Endometrium (tissue), 2 donors: ENCODE measurements around the gene STAG2.

Source experiments
- FAIRE-seq: peaks from 2 replicates; lab custom pipeline; 2012; peaks lifted over from hg19 to GRCh38; lab: Jason Lieb, UNC
- donor health status: control.
- donor health status: control.

STAG2 gene

DNA sequence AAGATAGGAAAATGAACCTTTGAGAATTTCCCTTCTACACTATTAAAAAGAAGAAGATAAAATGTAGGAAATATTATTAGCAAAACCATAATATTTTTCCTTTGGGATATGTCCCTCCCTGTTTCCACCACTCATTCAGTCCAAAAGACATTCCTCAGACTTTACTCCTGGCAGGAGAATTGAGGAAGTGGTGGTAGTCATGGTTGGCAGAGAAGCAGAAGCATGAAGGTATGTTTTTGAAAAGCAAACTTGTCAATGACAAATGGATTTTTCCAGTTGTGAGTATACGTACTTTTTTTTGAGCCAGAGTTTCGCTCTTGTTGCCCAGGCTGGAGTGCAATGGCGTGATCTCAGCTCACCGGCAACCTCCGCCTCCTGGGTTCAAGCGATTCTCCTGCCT is 13.7 kb downstream of the STAG2 start:
- no peak for FAIRE-seq

GRCh38 chrX:123976706-123977316 is 15.3 kb downstream of the STAG2 start:
- no peak for FAIRE-seq

DNA sequence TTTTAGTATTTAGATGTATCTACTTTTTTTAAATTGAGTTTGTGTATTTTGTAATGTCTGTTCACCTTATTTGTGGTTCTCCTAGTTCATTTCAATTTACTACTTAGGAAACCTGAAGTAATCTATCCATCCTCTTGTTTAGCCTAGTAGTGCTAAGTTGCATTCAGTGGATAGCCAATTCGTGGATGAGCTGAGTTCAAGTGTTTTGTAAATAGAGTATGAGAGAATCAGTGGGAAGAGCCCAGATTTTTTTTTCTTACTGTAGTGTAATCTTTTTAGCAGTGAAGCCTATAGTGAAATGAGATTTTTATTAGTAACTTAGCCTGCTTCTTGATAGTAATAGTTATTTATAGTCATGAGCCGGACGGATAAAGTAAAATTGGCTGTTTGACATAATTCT is 21.7 kb downstream of the STAG2 start:
- FAIRE-seq = no peak

DNA sequence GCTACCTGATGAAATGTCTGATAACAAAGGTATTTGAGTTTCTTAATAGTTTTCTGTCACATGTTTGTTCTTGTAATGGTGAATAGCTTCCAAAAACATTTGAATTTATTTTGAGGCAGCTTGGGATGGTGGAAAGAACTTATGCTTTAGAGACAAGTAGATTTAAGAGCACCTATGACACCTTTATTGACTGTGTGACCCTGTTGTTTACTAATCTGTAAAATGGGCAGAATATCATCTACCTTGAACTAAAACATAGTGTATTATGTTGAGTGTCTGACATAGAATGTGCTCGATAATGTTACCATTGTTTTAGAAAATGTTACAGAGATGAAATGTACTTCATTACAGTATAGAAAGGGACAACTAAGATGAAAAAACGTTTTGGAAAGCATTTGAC is 24.9 kb downstream of the STAG2 start:
- no peak for FAIRE-seq

DNA sequence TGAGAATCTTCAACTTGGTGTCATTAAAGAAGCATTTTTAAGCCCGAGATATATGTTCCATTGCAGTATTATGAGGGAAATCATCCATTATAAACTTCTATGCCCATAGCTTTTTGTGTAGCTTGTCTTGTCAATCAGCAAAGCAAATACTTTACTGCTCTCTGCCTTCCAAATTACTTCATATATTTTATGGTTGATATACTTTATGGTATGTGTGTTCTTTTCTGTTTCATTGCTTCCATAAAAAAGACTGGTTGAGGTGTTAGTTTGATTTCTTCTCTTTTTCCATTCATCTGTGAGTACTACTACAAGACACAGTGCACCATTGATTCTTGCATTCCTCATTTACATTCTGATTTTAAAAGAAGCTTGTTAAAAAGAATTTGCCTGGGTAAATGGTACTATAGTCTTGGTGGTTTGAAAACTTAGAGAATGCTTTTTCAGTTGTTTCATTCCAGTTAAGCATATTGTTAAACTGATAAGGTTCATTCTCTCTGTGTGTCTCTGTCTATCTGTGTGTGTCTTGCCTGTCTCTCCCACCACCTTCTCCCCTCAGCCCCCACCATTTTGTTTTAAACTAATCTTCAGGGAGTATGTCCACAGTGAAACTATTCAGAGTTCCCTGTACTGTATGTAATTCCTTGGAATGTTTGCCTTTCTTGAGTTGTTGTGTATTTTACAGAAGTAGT is 27.1 kb downstream of the STAG2 start:
- FAIRE-seq = no peak

GRCh38 chrX:123989235-123989634 is 27.7 kb downstream of the STAG2 start:
- FAIRE-seq = no peak

DNA sequence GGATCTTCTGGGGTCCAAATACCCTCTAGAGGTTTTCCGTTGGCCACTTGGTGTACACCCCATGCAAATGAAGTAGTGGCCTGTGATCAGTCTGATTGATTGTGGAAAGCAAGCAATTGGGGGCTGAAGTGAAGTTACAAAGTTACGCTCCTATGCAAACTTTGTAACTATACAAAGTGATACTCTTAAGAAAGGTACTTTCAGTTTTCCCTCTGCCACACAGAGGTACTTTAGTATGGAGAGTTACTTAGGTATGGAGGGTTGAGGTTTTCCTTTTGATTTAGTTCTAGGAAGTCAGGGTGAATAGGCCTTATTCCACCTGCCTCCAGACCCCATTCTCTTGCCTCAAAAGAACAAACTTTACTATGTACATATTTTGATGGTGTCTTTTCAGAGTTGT is 28.7 kb downstream of the STAG2 start:
- no peak for FAIRE-seq

DNA sequence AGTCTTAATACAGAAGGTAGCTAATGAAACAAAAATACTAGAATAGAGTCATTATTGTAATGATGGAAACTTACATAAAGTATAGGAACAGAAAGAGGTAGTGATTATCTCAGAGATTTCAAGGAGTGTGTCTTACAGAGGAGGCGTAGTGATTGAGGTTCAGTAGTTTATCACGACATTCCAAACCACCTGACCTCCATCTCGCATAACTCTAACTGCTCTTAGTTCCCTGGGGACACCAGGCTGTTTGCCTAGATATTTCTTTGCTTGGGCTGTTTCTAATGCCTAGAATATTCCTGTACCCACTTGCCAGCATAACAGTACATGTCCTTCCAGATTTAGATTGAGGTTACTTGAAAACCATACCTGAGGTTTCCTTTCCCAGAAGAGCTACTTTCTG is 29.1 kb downstream of the STAG2 start:
- FAIRE-seq = no peak

- FAIRE-seq = no peak
Measured at GRCh38 chrX:123993326-123993725, 31.8 kb downstream of the STAG2 start.

GRCh38 chrX:123993904-123994635 is 32.6 kb downstream of the STAG2 start:
- no peak for FAIRE-seq

DNA sequence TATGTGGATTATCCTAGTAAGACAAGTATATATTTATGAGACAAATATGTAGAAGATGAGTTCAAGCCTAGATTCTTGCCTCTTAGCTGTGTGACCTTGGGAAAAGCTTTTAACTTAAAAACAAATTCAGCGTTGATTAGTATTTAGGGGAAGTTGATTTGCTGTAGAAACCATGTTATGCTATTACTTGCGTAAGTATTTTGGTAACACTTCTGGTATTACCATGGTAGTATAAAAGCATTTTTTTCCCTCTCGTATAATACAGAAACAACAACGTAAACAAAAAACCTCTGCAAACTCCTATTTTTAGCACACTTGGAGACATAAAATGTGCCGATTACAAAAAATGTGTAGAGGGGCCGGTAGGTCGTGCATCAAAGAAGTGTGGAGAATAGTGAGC is 33.2 kb downstream of the STAG2 start:
- FAIRE-seq = no peak

DNA sequence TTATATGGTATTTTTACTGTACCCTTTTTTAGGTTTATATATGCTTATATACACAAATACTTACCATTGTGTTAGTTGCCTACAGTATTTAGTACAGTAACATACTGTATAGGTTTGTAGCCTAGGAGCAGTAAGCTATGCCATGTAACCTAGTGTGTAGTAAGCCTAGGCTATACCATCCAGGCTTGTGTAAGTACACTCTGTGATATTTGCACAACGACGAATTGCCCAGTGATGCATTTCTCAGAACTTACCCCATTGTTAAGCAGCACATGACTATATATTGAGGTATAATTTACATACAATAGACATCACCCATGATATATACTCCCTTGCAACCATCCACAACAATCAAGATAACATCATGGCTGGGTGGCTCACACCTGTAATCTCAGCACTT is 40.1 kb downstream of the STAG2 start:
- FAIRE-seq = no peak

GRCh38 chrX:124005228-124005627 is 43.7 kb downstream of the STAG2 start:
- FAIRE-seq = no peak

DNA sequence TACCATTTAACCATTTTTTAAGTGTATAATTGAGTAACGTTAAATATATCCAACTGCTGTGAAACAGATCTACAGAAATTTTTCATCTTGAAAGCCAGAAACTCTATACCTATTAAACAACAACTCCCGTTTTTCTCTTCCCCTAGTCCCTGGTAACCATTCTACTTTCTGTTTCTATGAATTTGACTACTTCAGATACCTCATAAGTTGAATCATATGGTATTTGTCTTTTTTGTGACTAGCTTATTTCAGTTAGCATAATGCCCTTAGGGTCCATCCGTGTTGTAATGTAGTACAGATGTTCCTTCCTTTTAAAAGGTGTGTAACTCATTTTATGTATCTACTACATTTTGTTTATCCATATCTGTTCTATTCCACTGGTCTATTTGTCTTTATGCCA is 48.7 kb downstream of the STAG2 start:
- no peak for FAIRE-seq

DNA sequence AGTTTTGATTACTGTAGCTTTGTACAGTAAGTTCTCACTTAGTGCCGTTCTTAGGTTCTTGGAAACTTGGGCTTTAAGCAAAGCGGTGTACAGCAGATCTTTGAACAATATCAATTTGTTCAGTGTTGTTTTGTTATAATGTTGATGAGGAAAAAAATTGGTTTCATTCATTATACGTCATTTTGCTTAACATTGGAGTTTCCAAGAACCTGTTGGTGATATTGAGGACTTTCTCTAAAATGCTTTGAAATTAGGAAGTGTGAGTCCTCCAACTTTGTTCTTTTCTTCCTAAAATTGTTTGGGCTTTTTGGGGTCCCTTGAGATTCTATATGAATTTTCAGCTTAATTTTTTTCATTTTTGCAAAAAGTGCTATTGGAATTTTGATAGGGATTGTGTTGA is 49.1 kb downstream of the STAG2 start:
- no peak for FAIRE-seq

- FAIRE-seq = no peak
Measured at GRCh38 chrX:124015721-124016120, 54.2 kb downstream of the STAG2 start.

- FAIRE-seq = no peak
Measured at GRCh38 chrX:124016825-124017224, 55.3 kb downstream of the STAG2 start.

DNA sequence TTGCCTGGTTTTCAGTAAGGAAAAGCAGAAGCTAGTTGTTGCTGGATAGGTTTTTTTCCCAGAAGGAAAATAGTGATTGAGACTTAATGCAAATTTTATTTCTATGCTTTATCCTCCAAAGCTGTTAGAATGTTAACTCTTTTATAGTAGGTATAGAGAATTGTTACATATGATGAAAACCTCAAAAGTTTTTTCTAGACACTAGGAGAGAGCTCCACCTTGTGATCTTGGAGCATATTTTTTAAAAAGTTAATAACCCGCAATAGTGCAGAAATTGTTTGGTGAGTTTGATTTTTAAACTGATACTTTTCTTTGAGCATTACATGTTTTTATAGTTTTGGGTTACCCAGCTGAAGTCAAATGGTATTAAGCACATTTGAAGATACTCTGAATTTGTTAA is 56.5 kb downstream of the STAG2 start:
- FAIRE-seq = no peak

DNA sequence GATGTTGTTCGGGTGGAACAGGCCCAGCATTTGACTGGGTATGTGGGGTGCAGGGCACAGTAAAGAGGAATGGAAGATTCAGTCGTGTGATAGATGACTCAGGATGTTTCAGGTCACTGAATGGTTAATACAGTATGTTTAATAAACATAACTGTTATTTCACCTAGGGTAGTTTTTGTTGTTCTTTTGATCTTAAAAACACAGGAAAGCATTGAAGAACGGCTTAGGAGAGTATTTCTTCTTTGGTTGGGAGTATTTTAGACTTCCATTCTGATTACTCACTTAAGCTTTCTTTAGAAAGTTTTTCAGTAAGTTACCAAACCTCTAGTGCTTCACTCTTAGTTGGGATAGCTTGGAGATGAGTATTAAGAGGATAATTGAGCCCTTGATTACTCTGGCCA is 62.3 kb downstream of the STAG2 start:
- no peak for FAIRE-seq

- no peak for FAIRE-seq
Measured at GRCh38 chrX:124026529-124026928, 65.0 kb downstream of the STAG2 start.

DNA sequence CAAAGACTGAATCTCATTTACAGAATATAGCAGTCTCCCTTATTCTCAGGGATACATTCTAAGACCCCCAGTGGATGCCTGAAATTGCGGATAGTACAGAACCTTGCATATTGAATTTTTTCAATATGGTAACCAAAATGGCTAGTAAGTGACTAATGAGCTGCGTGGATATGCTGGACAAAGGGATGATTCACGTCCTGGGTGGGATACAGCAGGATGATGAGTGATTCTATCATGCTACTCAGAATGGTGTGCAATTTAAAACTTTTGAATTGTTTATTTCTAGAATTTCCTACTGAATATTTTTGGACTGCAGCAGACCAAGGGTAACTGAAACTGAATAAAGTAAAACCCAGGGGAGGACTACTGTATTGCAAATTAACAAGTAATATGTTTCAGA is 66.7 kb downstream of the STAG2 start:
- no peak for FAIRE-seq

DNA sequence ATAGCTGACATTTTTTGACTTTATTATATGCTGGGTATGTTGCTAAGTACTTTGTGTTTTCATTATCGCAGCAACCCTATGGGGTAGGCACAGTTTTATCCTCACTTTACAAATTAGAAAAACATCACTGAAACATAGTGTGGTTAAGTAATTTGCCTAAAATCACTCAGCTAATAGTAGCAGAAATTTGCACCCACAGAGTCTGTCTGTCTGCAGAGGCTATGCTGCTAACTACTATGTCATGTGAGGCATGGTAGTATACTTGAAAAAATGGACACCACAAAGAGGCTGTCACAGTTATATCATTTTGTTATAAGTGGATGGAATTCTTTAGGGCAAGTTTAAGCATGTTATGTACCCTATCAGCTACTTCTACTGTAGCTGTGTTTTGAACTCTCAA is 69.0 kb downstream of the STAG2 start:
- FAIRE-seq = no peak

DNA sequence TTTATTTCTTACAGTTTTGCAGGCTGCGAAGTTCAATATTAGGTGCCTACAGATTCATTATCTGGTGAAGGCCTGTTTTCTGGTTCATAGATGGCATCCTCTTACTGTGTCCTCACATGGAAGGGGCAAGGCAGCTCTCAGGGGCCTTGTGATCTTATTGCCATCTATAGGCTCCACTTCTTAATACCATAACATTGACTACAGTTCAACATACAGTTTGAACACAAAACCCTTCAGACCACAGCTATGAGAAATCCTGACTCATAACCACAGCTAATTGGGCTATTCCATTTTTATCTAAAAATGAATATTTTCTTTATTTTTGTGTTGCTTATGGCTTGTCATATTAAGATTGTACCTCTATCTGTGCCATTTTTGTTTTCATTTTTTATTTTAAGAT is 72.3 kb downstream of the STAG2 start:
- no peak for FAIRE-seq

DNA sequence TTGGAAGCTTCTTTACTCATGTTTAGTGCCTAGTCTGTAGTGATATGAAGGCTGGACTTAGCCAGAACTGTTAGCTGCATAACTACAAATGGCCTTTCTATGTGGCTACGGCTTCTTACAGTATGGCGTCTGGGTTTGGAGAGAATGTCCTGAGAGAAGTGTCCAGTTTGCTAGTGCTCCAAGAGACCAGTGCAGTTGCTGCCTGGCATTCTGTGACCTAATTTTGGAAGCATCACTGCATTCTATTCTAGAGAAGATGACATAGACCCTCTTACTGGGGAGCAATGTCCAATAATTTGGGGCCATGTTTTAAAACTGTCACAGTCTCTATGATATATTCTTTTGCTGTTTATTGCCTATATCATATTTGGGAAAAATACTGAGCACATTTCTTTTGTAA is 74.2 kb downstream of the STAG2 start:
- FAIRE-seq = no peak
